ENCODE measurements around the gene PCNX2.
"Not testable (repeated sequence)": the region's sequence is repeated elsewhere in the genome, so short reads cannot be mapped to it uniquely, and the experiment has no call there.

DNA sequence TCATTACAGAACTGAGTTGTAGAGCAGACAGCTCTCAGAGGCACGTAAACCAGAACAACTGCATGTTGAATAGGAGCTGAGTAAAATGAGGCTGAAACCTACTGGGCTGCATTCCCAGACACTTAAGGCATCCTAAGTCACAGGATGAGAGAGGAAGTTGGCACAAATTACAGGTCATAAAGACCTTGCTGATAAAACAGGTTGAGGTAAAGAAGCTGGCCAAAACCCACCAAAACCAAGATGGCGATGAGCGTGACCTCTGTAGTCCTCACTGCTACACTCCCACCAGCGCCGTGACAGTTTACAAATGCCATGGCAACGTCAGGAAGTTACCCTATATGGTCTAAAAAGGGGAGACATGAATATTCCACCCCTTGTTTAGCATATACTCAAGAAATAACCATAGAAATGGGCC is 187.8 kb downstream of the PCNX2 start:
- TF ChIP-seq, protein P1, sequence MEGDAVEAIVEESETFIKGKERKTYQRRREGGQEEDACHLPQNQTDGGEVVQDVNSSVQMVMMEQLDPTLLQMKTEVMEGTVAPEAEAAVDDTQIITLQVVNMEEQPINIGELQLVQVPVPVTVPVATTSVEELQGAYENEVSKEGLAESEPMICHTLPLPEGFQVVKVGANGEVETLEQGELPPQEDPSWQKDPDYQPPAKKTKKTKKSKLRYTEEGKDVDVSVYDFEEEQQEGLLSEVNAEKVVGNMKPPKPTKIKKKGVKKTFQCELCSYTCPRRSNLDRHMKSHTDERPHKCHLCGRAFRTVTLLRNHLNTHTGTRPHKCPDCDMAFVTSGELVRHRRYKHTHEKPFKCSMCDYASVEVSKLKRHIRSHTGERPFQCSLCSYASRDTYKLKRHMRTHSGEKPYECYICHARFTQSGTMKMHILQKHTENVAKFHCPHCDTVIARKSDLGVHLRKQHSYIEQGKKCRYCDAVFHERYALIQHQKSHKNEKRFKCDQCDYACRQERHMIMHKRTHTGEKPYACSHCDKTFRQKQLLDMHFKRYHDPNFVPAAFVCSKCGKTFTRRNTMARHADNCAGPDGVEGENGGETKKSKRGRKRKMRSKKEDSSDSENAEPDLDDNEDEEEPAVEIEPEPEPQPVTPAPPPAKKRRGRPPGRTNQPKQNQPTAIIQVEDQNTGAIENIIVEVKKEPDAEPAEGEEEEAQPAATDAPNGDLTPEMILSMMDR (conservative IDR thresholded peaks at IDR 0.05), result not testable (repeated sequence)
- TF ChIP-seq ZFX (IDR thresholded peaks at IDR 0.05), result not testable (repeated sequence)

All from C4-2B (cell line).